GM18502 (cell line): ENCODE data around the gene PARD3.
"Not testable (repeated sequence)": the region's sequence is repeated elsewhere in the genome, so short reads cannot be mapped to it uniquely, and the experiment has no call there.

Experiments used
- ATAC-seq: cut with Tn5 transposase; IDR thresholded peaks from one replicate; pipeline ENCODE4 v1.9.1; 2021; ENCODE audit warnings: mild to moderate bottlenecking; ENCODE audit not compliant: unreplicated experiment, poor library complexity

The PARD3 gene

DNA sequence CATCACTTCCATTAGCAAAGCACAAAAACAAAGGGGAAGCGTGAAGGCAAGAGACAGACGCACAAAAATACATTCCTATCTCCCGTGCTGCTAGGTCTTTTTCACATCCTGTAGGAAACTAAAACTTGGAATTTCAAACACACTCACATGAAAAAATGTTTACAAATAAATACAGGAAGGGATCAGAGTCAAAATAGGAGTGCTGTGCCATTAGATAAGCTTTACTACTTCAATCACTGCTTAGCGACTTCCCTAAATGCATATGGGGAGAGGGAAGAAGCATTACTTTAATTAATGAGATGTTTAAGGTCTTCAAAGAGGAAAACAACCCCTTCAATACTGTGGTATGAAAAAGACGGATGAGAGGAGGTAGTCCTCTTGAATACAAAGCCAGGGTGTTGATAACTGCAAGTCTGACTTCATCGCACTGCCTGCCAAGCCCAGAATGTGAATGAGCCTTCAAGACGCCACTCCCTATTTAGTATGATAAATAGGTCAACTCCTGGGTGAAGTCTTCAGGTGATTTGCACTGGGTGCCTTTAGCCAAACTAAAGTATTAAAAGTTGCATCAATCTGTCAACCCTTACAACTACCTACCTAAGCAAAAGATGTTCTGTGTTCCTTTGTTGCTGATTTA is 13.9 kb downstream of the PARD3 start:
- ATAC-seq = no peak

DNA sequence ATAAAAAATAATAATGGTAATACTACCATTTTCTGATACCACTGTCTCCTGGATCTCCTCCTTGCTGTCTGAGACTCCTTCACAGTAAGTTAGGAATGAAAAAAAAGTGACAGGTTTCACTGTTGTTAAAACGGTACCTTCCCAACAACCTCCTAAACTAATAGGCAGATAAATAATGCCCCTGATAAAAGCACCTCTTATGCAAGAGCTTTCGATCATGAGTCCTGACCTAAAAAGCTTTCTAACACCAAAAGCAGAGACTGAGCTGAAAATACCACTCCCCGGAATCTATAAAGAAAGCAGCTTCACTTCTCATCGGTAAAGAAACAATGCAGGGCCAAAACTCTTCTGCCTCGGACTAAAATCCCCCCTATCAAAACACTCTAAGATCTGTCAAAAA is 14.5 kb downstream of the PARD3 start:
- no peak for ATAC-seq

DNA sequence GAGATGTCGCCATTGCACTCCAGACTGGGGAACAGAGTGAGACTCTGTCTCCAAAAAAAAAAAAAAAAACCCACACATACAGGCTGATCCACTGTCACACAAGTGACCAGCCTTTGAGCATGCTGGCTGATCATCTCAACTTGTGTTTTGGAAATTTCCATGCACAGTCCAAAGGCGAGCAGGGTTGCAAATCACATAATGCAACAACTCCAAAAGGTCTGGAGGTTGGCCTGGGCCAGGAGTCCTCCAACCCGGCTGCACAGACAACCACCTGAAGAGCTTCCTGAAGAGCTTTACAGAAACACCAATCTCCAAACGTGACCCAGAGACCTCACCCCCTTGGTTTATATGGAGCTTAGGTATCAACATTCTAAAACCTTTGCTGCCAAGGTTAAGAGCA is 16.4 kb downstream of the PARD3 start:
- no peak for ATAC-seq

DNA sequence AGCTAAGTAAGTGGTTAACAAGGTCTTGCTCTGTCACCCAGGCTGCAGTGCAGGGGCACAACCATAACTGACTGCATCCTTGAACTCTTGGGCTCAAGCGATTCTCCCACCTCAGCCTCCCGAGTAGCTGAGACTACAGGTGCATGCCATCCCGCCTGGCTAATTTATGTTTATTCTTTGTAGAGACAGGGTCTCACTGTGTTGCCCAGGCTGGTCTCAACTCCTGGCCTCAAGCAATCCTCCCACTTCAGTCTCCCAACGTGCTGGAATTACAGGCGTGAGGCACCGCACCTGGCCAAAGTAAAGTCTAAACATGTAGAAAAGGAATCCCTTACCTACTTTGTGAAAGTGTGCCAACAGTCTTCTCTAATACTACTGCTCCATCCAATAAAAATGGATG is 17.9 kb downstream of the PARD3 start:
- ATAC-seq = no peak

DNA sequence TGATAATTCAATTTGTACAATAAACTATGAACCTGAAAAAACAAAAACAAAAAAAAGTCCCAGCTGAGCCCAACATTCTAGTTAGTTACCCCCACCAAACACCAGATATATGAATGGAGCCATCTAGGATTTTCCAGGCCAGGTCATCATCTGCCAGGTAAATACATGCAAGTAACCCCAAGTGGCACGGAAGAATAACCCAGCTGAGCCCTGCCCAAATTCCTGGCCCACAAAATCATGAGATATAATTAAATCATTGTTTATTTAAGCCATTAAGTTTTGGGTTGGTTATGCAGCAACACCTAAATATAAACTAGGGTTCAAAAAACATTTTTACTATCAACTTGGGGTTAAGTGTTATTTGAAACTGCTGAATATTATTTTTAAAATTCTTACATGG is 19.0 kb downstream of the PARD3 start:
- no peak for ATAC-seq

DNA sequence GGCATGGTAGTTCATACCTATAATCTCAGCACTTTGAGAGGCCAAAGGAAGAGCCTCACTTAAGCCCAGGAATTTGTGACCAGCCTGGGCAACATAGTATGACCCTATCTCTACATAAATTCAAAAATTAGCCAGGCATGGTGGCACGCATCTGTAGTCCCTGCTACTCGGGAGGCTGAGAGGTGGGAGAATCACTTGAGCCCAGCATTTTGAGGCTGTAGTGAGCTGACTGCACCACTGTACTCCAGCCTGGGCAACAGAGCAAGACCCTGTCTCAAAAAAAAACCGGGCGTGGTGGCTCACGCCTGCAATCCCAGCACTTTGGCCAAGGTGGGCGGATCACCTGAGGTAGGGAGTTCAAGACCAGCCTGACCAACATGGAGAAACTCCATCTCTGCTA is 19.8 kb downstream of the PARD3 start:
- no peak for ATAC-seq

DNA sequence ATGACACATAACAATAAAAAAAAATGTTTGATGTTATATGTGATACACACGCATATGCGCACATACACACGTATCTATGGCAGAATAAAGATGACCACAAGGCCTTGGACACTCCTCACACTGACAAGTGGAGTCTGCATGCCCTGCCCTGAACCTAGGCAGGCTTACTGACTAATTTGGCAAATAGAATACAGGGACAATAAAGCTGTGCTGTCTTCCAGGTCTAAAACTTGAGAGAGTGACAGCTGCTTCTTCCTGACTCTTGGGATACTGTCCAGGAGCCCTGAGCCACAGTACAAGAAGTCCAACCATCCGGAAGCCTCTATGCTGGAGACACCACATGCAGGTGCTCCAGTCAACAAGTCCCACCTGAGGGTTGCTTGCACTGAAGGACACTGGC is 20.3 kb downstream of the PARD3 start:
- no peak for ATAC-seq

DNA sequence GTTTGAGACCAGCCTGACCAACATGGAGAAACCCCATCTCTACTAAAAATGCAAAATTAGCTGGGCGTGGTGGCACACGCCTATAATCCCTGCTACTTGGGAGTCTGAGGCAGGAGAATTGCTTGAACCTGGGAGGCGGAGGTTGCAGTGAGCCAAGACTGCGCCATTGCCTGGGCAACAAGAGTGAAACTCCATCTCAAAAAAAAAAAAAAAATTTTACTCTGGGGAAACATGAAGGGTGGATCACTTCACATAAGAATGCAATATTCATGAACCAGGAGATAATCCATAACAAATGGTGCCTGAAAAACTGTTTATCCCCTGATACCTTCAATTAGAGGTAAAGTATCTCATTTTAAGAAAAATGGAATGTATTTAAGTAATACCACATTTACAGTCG is 21.5 kb downstream of the PARD3 start:
- ATAC-seq = not testable (repeated sequence)

DNA sequence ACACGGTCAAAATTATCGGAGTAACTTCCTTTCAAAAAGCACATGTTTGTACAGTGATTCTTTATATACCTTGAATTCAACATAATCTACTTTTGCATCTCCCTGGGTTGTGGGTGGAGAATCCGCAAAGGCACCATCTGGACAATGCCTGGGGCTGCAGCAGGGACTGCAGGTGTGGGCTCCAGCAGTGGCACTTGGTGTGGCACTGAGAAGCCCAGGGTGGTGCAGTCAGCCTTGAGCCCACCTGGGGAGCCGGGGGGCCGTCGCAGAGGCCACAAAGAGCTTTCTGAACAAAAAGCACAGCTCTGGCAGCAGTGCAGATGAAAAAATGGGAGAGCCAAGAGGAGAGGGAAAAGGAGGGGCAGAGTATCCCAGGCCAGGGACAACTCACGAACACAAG is 22.2 kb downstream of the PARD3 start:
- ATAC-seq = no peak

DNA sequence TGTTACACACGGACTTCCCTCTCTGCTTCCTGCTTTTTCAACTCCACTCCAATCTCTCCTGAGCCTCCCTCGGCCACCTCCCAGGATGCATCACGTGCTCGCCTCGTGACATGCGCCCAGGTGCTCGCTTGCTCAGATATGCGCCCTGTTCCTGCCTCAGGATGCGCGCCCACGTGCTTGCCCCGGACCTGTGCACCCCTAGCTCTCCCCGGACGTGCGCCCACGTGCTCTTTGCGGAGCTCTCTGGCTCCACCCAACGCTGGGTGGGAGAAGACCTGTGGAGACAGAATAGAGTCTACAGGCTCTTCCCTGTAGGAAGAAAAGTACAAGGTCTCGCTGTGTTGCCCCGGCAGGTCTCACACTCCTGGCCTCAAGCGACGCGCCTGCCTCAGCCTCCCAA is 23.1 kb downstream of the PARD3 start:
- ATAC-seq = no peak

DNA sequence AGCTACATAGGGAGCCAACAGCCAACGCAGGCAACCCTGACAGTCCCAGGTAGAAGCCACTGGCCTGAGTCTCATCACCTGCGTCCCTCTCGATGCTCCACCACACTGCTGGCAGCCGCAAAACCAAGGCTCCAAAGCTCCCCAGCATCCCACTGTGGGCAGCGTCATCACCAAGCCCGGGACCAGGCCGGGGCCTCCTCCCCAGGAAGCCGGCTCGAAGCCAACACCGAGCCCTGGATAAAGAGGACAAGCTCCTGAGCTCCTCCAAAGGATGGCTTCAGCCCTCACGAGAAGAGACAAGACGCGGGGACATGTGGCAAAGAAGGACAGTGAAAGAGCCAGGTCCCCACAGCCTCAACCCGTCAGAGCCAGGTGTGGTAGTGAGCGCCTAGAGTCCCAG is 23.9 kb downstream of the PARD3 start:
- no peak for ATAC-seq

DNA sequence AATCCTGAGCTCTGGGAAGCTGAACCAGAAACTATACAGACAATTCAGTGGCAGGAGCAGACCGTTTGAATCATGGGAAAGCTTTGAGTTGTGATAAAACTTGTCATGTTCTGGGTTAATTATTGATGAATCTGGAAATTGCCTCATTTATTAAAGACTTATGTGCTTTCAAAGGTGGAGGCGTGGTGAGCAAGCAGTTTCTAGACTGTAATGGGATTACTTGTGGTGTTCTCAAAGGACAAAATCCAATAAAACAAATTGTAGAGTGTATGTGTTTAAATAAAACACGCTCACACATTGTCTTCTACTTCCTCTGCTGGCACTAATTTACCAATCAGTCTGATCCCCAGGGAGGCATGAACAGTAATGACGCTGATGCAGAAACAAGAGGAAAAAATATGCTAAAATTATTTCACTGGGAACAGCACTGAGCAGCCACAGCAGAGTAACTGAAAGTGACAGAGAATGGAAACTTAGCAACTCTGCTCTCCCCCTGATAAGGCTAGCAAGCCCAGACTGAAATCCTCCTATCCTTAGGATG is 25.1 kb downstream of the PARD3 start:
- no peak for ATAC-seq

DNA sequence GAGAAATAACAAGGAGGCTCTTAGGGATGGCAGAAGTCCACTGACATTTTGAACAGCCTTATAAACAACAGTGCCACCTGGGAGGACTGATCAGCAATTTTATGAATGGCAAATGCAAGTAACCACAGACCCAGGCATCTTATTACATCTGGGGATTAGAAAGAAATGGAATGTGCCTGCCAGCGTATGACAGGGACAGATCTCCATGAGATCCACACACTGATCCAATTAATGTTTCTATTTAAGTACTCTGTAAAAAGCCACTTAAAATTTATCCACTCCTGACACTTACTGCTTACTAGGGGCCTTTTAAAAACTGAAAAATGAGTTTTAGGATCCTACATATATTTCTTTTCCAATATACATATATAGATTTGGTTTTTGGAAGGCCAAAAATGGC is 28.6 kb downstream of the PARD3 start:
- ATAC-seq = no peak

DNA sequence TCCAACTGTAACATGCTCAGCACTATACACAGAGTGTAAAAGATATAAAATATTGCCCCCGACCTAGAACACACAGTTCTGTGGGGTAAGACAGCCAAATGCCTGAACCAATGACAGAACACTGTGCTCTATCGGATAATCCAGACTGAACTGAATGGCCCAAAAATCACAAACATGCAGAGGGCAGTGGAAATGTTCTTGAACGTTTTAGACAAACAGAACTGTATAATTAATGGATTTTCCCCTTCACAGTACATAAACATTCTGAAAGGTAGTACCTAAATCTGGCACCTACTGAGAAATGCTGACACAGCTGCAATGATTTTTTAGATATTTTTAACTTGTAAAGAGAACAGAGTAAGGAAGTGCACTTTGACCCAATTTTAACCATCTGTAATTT is 33.4 kb downstream of the PARD3 start:
- no peak for ATAC-seq

DNA sequence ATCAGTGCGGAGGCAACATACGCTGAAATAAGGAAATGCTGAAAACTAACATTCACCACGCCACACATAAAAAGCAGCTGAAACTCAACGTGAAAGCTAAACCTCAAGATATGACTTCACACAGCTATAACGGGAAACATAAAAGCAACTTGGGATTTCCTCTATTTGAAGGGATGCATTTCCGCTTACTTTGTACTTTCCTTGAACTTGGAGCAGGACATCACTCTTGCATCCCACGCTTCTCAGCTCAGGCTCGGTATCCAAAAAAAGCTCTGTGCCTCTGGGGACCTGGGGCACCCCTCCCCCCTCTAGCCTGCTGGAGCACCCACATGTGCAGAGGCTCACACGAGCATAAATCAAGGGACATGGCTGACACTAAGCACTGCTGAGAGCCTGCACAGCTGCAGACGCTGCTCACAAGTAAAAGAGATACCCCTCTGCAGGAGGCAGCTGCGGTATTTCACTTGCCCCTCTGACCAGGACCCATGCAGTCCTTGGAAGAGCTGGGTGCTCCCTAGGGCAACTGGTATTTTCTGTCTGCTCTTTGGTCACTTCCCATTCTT is 34.2 kb downstream of the PARD3 start:
- peak; percentile 64 for ATAC-seq

DNA sequence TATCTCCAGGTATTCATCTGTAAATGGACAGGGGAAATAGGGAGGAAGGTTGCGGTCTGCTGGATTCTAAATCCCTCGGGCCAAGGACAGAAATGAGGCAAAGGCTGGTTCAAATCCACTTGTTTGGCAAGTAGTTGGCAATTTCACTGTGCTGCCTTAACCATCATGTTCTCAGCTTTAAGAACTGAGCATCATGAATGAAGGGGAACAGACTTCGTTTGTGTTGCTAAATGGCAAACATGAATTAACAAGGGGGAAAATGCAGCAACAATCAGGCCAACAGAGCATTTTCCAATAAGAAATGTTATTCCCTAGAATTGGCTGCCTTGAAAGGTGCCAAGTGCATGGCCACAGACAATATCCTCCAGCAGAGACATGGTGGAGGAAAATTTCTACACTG is 36.9 kb downstream of the PARD3 start:
- ATAC-seq = no peak

DNA sequence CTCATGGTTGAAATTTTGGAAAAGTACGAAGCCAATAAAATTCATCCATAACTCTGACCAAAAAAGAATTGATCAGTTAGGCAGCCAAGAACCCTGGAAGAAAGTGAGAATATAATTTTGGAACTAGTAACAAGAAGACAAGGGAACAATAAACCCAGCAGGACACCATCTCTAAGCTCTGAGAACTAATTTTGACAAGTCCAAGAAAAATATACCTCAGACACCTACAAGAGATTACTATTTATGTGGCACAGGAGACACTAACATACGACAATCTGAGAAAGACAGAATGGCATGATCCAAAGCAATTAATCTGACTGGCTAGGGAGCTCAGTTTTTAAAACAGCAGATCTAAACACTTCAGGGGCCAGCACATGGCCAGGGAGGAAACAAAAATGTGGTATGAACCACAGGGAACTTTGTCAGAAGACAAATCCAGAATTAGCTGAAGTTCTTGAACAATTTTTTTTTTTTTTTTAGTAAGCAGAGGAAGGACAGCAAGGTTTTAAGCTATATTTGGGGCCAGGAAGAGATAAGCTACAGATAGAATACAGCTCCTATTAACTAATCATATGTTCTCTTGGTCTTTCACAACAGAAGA is 38.9 kb downstream of the PARD3 start:
- ATAC-seq = no peak

DNA sequence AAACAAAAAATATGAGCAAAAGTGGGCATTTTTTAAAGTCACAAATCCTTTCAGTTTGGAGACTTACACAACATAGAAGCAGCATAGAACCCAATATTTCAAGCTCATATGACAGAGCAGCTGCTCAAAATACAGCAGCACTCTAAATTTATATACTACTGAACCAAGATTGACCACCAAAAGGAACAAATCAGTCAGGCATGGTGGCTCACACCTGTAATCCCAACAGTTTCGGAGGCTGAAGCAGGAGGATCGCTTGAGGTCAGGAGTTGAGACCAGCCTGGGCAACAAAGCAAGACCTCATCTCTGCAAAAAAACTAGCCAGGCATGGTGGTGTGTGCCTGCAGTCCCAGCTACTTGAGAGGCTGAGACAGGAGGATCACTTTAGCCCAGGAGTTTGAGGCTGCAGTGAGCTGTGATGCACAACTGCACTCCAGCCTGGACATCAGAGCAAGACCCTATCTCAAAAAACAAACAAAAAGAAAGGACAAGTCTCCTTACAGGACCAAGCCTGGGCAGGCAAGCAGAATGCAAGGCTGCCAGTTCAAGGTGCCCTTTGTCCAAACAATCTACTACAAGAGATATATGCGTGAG is 40.0 kb downstream of the PARD3 start:
- ATAC-seq = no peak

DNA sequence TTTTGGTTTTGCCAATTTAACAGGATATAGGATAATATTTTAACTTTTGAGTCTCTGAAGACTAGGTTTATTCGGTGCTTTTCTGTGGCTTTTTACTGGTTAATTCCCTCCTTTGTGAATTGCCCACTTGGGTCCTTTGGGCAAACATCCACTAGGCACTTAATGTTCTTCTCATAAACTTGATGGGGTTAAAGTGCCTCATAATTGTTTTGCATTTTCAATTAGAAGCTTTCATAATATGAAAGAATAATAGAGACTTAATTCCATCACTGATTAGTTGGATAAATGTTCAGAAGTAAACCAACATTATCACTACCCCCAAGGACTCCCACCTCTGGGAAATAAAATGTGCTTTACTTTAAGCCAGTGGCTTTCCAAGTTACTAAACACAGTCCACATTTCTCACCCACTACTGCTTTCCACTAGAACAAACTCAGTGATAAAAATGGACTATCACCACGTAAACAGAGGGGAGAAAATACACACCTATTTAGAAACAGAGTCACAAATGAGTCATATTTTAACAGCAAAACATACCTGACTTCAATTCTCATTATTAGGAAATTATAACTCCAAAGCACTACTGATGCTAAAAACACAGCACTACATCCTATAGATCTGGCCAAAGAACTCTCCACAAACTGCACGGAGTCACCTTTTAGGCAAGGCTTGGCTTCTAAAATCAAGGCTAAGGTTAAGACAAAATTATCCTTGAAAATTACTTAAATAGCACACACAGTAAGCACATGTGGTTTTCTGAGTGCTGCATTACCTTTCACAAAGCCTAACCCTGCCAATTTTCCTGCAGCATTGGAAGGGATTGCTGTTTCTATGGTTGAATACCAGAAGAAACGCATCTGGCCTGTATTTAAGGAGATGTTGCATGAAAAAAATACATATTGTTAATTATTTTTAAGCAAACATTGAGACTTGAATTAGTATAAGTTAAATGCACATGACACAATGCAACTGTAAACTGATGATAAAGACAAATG is 41.2 kb downstream of the PARD3 start:
- ATAC-seq = no peak

DNA sequence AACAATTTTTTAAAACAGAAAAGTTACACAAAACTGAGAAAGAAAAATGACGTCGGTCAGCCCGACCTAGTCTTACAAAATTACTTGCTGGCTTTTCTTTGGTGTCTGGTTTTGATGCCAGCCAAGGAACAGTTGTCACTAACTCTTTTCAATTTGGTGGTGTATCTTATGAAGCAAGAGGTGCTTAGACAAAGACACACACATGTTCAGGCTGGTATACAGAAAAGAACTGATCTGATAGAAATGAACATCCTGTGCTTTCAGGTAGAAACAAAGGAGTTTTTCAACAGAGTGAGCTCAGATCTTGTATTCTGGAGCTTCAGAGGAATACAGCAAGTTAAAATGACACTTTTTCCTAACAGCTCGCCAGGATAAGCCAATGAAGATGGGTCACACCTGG is 43.6 kb downstream of the PARD3 start:
- no peak for ATAC-seq
